ENCODE data around the gene PRELP. TPM values are rescaled to one million over a fixed set of nuclear protein-coding genes. Genes with fewer than 3 reads are reported as not detected.

Gene PRELP
- total RNA-seq, 1 donor from 2014 or later: 0.07 TPM

GRCh38 chr1:203538726-203539125 is 63.1 kb downstream of the PRELP start:
- H3K79me2 ChIP-seq (ENCODE audit: insufficient read depth, low read length): no peaks in the 10 kb centered on the region
- no peak overlapping the region for H3K4me3 ChIP-seq (ENCODE audit: insufficient read depth, low read depth, low read length)
- no peaks in the 10 kb centered on the region for H4K20me1 ChIP-seq (ENCODE audit: insufficient read depth, low read length)
- peaks cover 4% of the 10 kb centered on the region for H3K9me3 Mint-ChIP-seq (ENCODE audit: unreplicated experiment)
- H2AFZ ChIP-seq (ENCODE audit: low read depth, low read length): no peak overlapping the region
- H3K9me3 ChIP-seq (ENCODE audit: insufficient read depth, low read depth, low read length): no peaks in the 10 kb centered on the region
- H3K27me3 ChIP-seq (ENCODE audit: insufficient read depth, low read length): no peaks in the 10 kb centered on the region
- no peaks in the 10 kb centered on the region for H3K36me3 Mint-ChIP-seq (ENCODE audit: low read depth, unreplicated experiment)
- no peak overlapping the region for H3K4me3 Mint-ChIP-seq (ENCODE audit: unreplicated experiment)
- H3K4me1 Mint-ChIP-seq (ENCODE audit: low read depth, unreplicated experiment): peaks cover 8% of the 10 kb centered on the region
- no peak for TF ChIP-seq CTCF (IDR thresholded peaks at IDR 0.05; ENCODE audit: insufficient read depth, low read depth, low read length)
- no peak for TF ChIP-seq EZH2 (IDR thresholded peaks at IDR 0.05; ENCODE audit: insufficient read depth, low read length)
- no peak overlapping the region for H3K4me2 ChIP-seq (ENCODE audit: low read length)
- no peak overlapping the region for H3K27ac ChIP-seq (ENCODE audit: low read depth, low read length)
- H3K4me1 ChIP-seq (ENCODE audit: insufficient read depth, low read length): peaks cover 16% of the 10 kb centered on the region
- DNase-seq (ENCODE audit: low read depth) (no peak), FAIRE-seq (no peak)
- peaks cover 4% of the 10 kb centered on the region for H3K27me3 Mint-ChIP-seq (ENCODE audit: low read depth, unreplicated experiment)
- no peaks in the 10 kb centered on the region for H3K36me3 ChIP-seq (ENCODE audit: insufficient read depth, low read length)
- no peak overlapping the region for H3K27ac Mint-ChIP-seq (ENCODE audit: unreplicated experiment)
- no peak overlapping the region for H3K9ac ChIP-seq (ENCODE audit: low read length)

GRCh38 chr1:203539831-203540546 is 64.4 kb downstream of the PRELP start:
- no peaks in the 10 kb centered on the region for H3K36me3 ChIP-seq (ENCODE audit: insufficient read depth, low read length)
- no peak for TF ChIP-seq CTCF (IDR thresholded peaks at IDR 0.05; ENCODE audit: insufficient read depth, low read depth, low read length)
- no peaks in the 10 kb centered on the region for H3K9me3 ChIP-seq (ENCODE audit: insufficient read depth, low read depth, low read length)
- H3K27ac Mint-ChIP-seq (ENCODE audit: unreplicated experiment): no peak overlapping the region
- H3K36me3 Mint-ChIP-seq (ENCODE audit: low read depth, unreplicated experiment): no peaks in the 10 kb centered on the region
- no peak overlapping the region for H3K9ac ChIP-seq (ENCODE audit: low read length)
- peaks cover 4% of the 10 kb centered on the region for H3K4me1 ChIP-seq (ENCODE audit: insufficient read depth, low read length)
- H3K4me3 Mint-ChIP-seq (ENCODE audit: unreplicated experiment): no peak overlapping the region
- no peaks in the 10 kb centered on the region for H3K4me1 Mint-ChIP-seq (ENCODE audit: low read depth, unreplicated experiment)
- DNase-seq (ENCODE audit: low read depth): no peak
- H3K79me2 ChIP-seq (ENCODE audit: insufficient read depth, low read length): no peaks in the 10 kb centered on the region
- H3K27ac ChIP-seq (ENCODE audit: low read depth, low read length): no peak overlapping the region
- peaks cover 4% of the 10 kb centered on the region for H3K27me3 Mint-ChIP-seq (ENCODE audit: low read depth, unreplicated experiment)
- H3K4me3 ChIP-seq (ENCODE audit: insufficient read depth, low read depth, low read length): no peak overlapping the region
- no peak for FAIRE-seq
- H2AFZ ChIP-seq (ENCODE audit: low read depth, low read length): no peak overlapping the region
- H3K27me3 ChIP-seq (ENCODE audit: insufficient read depth, low read length): no peaks in the 10 kb centered on the region
- H3K4me2 ChIP-seq (ENCODE audit: low read length): no peak overlapping the region
- peaks cover 2% of the 10 kb centered on the region for H3K9me3 Mint-ChIP-seq (ENCODE audit: unreplicated experiment)
- H4K20me1 ChIP-seq (ENCODE audit: insufficient read depth, low read length): no peaks in the 10 kb centered on the region

Other genes starting within 250 kb of the PRELP start
- not detected in 2 replicates for gene CHIT1, start 246.1 kb upstream of the PRELP start, total RNA-seq
- gene BTG2, start 170.3 kb upstream of the PRELP start, total RNA-seq: 46.4 and 58.3 TPM in 2 replicates
- not detected in 2 replicates for gene FMOD, start 124.7 kb upstream of the PRELP start, total RNA-seq
- gene OPTC, start 18.3 kb downstream of the PRELP start, total RNA-seq: not detected in 2 replicates
- gene ATP2B4, start 151.0 kb downstream of the PRELP start, total RNA-seq: 103 and 114 TPM in 2 replicates

Data from astrocyte (in vitro differentiated cells and primary cell).